ENCODE data around the gene FEV.

FEV gene

DNA sequence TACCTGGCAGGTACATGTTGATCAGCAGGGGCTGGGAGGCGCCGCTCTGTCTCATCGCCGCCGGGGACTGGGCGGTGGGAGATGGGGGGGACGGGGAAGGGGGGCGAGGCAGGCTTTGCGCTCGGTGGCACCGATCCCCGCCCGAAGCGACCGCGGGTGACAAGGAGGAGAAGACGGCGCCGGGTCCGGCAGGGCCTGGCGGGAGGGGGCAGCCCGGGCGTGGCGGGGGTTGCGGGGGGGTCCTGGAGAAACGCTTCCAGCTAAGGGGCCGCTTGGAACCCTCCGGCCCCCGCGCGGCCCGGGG, at the start of gene FEV:
FEV (minus strand) TSS at position 164 of the 304 bp plus-strand sequence; CDS start at position 55, 109 bp downstream.
- DNase-seq (ENCODE audit: low read depth, low spot score), result no peak

DNA sequence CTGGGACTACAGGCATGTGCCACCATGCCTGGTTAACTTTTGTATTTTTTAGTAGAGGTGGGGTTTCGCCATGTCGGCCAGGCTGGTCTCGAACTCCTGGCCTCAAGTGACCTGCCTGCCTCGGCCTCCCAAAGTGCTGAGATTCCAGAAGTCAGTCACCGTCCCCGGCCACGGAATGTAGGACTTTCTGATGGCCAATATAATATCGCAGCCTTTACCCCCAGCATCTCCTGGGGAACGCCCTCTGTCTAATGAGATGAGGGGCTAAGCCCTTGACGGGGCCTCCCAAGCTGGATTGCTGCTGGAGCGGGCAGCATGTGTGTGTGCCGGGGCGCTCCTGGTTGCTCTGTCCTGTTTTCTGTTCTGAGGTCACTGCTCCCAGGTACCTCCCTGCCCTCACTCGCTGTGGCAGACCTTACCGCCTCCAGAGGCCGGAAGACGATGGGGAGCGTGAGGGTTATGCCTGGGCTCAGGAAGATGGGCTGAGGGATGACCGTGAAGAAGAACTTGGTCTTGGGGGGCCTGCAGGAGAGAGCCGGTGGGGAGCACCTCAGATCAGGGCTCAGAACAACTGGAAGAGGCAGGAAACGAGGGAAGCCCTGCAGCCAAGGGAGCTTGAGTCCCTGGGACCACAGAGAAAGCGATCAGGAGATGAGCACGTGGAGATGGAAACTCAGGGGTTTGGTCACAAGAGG, 47.2 kb upstream of the FEV start:
- DNase-seq (ENCODE audit: low read depth, low spot score), result no peak

DNA sequence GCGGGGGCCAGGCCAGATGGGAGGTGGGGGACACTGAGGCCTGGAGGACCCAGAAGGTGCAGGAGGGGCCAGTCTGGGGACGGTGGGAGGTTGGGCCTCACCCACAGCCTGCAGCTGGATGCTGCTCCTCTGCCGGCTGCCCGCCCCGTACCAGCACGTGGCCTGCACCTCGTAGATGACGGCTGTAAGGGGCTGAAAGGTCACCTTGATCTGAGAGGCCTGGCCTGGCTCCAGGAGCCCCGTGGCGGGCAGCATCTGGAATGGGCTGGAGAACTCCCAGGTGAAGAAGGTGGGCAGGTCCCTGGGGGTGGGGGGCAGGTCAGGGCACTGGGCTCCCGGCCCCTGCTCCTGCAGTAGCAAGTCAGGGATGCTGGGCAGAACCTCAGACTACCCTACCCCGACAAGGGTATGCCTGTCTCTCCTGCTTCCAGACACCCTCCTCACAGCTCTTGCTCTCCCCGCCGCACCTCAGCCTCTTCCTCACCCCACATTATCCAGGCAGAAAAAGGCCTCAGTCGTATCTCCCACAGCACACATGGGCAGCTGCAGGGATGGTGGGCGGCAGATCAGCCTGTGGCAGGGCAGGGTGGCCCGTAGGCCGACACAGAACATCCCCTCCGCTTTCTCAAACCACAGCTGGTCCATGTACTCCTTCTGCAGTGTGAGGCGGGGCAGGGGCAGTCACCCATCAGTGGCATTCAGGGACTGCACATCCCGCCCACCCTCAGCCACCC, 46.2 kb upstream of the FEV start:
- no peak for DNase-seq (ENCODE audit: low read depth, low spot score)

DNA sequence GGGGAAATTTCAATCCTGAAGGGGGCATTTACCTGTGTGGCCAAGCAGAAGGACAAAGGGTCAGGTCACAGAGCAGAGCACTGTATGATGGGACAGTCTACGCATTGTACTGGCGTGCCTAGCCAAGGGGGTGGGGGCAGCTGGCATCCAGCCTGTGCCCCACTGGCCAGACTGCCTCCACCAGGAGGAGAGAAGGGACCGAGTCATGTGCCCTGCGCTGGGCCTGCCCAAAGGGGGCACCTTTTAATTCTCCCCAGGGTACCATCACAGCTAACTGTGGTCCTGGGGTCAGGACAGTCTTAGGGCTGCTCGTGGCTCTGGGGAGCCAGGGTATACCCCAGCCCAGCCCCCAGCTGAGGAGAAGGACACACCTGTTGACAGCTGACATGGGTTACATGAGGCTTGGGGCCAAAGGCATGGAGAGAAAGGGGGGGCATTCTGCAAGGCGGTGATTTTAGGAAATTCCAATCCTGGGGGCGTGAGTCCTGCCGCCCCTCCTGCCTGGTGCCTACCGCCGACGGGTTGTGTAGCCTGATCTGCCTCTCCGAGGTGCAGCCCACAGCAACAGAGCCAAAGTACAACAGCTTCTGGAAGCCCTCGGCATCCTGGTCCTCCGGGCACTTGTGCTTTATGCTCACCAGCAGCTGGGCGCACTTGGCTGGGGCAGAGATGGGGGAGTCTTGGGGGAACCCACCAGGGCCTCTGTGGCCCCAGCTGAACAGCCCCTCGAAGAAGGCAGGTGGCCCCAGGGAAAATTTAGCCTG, 45.4 kb upstream of the FEV start:
- no peak for DNase-seq (ENCODE audit: low read depth, low spot score)

DNA sequence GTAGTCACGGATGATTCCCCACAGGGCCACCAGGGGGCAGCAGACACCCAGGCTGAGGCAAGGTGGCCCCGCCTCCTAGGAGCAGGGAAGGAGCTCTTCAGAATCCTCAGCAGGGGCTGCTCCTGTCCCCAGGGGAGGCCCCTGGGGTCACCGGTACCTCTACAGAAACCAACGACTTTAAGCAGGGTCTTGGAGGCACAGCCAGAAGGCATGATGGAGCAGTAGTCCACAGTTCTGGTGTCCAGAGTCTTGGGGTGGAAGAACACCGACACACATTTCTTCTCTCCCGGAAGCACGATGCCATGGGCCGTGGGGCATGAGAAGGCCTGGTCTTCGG, 44.8 kb upstream of the FEV start:
- DNase-seq (ENCODE audit: low read depth, low spot score), result no peak

DNA sequence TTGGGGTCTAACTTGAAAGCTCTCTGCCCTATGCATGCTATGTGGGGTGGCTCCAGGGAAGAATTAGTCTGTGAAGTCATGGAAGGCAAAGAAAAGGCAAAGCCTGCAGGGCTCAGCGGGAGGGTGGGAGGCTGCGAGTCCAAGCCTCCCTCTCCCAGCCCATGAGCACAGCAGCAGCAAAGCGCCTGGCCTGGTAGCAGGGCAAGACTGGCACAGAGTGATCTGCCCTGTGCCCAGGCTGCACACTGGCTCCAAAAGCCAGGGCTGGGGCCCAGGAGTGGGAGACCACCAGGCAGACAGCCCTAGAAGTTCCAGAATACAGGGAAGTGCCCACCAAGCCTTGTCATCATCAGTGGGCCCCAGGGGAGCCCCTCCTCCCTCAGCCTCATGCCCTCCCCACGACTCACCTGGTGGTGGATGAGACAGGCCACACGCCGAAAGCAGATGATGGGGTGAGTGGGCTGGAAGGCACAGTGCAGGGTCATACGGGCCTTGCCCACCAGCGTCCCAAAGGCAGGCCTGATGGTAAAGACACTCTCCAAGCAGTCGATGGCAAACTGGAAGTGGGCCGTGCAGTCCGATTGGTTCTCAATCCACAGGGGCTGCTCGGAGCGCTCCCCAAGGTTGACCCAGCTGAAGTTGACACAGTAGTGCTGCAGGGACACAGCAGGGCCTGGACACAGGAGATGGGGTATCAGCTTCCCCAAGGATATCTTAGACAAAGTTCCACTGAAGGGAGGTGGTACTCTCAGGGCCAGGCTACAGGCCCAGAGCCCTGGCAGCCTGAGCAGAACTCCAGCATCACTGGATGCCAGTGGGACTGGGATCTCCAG, 44.2 kb upstream of the FEV start:
- DNase-seq (ENCODE audit: low read depth, low spot score), result no peak

DNA sequence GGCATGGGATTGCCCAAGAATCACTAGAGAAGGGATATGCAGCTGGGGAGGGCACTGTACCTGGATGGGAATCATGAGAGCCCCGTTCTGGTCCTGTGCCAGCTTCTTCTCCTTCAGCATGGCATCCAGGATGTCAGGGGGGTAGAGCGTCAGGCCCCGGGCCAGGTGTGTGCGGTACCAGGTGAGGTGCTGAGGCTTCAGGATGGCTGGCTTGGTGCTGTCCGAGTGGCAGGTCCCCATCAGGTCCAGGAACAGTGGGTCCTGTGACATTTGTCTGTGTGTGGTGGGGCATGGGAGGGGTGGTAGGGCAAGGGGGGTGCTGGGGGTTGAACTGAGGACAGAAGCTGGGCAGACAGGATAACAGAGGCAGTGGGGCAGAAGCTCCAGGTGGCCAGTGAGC, 43.2 kb upstream of the FEV start:
- DNase-seq (ENCODE audit: low read depth, low spot score), result no peak

DNA sequence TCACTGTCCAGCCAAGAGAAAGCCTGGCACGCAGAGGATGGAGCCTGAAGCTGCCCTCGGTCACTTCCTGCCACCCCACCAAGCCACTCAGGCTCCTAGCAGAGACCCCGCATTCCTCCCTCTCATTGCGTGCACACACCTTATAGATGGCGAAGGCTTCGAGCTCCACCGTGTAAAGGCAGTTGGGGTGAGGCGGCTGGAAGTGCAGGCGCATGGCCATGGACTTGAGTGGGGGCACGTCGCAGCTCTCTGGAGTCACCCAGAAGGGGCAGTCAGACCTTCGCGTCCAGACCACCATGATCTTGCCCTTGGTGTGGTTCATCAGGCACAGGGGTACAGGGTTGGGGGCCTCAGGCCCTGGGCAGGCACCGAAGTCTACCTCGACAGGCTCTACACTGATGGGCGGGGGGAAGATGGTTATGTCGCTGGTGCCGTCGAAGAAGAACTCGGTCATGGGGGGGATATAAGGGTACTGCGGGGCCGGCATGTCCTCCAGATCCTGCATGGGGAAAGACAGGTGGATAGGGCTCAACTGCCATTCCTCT, 42.6 kb upstream of the FEV start:
- no peak for DNase-seq (ENCODE audit: low read depth, low spot score)

DNA sequence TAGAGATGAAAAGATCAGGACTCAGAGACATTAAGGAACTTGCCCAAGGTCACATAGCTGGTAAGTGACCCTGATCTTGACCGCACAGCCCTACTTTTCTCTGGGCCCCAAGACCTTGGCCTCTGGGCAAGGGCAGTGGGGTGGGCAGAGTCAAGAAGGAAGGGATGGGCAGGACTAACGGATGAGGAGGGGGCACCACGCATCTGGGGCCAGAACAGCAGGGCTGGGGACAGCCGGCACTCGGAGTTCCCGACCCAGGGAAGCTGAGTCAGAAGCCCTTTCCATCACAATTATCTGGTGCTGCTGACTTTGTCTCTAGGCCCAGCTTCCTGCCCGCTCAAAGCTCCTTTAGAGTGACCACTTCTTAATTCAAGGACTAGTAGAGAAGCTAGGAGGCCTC, 42.0 kb upstream of the FEV start:
- no peak for DNase-seq (ENCODE audit: low read depth, low spot score)

DNA sequence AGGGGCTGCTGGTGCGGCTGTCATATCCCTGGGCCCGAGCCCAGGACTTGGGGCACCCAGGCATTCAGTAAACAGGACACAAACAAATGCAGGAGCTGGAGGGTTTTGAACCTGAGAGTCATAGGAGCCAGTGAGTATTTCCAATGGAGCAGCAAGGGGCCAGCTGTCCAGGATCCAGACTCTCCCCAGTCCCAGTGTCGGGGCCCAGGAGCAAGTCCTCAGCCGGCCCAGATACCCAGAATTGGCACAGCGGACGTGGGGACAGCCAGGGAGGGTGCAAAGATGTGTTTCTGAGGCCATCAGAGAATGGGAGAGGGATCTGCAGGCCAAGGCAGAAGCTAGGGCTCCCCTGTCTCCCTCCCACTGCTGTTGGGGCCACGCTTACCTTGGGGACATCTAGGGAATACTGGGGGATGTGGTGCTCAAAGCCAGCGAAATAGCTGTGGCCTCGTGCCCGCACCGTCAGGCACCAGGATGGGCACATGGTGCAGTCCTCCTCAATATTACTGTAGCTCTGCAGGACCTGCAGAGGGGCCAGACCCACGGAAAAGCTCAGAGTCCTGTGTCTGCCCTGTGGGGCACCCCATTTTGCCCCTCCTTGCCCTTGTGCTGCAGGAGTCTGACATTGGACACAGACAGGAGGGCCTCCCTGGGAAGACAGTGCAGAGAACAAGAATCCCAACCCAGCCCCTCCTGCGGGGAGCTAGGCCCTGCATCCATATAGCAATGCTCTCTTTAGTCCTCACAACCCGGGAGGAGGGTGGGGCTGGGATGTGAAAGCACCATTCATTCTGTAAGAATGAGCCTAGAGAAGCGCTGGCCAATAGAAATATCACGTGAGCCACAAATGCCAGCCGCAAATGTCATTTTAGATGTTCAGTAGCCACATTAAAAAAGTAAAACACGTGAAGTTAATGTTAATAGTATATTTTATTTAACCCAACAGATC, 40.9 kb upstream of the FEV start:
- no peak for DNase-seq (ENCODE audit: low read depth, low spot score)

DNA sequence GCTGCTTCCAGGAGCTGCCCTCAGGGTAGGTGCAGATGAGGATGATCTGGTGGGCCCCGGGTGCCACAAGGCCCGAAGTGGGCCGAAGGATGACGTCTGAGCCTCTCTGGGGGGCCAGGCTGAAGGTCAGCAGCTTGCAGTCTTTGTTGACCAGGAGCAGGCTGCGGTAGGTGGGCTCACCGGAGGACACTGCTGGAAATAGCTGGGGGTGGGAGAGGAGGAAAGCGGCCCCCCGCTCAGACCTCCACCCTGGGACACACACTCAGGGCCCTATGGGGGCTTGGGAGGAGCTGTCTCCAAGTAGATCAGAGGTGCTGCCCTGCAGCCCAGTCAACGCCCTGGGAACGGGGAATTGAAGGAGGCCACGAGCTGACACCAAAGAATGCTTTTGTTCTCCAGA, 39.1 kb upstream of the FEV start:
- DNase-seq (ENCODE audit: low read depth, low spot score), result no peak

DNA sequence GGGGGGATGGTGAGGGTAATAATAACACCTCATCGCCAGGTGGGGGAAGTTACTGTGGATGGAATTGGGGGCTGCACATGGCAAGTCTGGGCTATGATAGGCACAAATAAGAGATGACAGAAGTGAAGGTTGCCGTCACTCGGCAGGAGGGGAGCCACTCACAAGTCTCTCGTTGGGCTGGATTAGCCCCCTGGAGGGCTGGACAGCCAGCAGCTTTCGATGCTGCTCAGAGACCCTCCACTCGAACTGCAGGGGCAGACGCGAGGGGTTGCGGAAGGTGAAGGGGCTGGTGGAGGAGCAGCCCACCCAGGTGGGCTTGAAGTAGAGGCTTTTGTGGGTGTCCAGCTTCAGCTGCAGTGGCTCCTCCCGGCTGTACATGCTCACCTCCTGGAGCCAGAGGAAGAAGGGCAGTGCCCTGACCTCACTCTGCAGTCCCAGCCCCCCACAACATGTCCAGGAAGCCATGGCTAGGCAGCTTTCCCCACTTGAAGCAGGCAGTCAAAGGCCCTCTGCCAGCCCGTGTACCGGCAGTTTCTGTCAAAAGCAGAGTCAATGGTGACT, 38.1 kb upstream of the FEV start:
- DNase-seq (ENCODE audit: low read depth, low spot score), result no peak

DNA sequence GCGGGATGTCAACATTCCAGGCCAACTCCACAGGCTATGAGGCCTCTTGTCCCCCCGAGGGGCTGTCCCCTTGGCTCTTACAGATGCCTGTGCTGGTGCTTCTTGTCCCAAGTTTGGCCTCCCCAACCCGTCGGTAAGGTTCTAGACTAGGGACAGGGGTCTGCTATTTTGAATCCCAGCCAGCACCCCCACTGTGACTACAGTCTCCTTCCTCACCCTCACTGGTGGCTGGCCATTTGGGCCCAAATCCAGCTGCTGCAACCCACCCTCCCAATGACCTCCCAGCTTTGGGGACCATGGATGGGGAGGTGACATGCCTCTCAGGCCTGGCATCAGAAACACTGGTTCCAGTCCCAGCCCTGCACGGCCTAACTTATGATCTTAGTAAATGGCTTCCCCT, 37.6 kb upstream of the FEV start:
- no peak for DNase-seq (ENCODE audit: low read depth, low spot score)

DNA sequence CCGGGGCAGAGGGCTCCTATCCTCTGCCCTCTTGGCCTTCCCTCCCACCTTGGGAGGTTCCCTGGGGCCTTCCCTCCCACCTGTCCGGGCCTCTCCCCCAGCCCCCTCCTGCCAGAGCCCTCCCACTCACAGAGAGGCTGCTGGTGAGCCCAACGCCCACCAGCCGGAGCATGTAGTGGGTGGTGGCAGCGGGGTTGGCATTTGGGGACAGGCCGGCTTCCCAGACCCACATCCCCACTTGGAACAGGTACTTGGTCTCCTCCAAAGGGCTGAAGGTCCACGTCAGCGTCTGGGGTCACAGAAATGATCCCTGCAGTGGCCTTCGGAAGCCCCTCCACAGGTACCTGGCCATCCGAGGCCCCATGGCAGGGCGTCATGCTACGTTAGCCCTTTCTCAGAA, 37.1 kb upstream of the FEV start:
- DNase-seq (ENCODE audit: low read depth, low spot score), result no peak

DNA sequence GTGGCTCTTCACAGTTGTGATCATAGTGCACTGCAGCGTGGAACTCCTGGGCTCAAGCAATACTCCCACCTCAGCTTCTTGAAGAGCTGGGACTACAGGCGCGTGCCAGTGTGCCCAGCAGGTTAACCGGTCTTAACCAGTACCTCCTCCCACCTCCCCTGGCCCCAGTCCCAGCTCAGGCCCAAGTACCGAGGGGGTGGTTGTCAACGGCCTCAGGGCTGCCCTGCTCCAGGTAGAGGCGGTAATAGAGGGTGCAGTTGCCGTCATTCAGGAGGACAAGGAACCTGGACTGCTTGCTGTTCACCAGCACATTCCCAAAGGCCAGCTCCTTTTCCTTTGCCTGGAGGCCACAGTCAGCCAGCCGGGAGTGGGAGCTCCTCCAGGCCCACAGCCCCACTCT, 36.6 kb upstream of the FEV start:
- no peak for DNase-seq (ENCODE audit: low read depth, low spot score)

DNA sequence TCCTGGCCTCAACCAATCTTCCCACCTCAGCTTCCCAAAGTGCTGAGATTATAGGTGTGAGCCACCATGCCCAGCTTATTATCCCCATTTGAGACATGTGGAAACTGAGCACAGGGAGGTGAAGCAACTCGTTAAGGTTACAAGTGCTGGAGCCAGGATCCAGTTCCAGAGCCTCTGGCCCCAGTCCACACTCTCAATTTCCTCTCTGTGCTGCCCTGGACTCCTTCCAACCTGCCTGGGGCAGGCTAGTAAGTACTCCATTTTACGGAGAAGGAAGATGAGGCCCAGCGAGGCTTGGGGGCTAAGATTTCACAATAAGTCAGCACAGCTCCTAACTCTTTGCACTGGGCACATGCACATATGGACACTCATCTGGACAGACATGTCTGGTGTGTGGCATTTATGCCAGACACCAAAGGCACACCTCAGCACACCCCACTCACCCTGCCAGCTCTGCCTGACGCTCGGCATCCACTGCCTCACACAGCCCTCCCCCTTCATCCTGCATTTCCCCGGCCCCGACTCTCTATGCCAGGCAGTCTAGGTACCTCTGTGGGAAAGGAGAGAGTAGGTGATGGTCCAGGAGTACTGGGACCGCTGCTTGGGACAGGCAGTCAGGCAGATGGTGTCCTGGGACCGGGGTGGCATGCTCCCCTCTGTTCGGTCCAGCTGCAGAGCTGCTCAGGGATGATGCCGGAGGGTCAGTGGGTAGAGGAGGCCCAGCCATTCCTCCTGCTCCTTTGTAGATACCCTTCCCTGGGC, 35.8 kb upstream of the FEV start:
- no peak for DNase-seq (ENCODE audit: low read depth, low spot score)

DNA sequence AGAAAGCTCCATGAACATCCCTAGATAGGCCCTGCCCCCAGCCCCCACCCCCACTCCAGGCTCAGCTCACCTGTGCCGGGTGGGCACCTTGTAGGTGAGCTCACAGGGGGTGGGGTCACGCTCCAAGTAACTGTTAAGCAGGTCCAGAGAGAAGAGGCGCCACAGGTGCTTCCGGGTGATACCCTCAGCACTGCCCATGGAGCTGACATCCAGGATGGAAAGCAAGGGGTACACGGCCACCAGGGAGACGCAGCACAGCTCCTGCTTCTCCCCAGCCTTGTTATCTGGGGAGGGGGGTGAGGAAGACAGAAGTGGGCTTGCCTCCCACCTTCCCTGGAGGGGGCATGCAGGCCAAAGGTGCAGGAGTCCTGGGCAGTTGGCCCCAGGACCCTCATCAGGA, 34.5 kb upstream of the FEV start:
- no peak for DNase-seq (ENCODE audit: low read depth, low spot score)

DNA sequence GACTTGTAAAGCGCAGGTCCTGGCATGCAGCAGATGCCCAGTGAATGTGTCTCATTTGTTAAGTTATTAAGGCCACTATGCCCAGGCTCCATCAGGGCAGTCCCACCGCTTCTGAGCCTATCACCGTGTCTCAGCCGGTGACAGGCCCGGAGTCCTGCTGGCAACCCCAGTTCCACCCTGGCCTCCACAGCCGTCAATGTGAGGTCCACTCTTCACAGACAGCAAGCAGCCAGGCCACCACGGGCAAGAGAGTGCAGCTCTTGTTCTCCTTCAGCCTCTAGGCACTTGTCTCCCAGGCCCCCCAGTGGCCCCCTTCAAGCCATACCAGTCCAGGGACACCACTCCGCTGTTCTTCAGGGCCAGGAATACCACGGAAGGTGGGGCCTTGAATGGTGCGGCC, 33.7 kb upstream of the FEV start:
- no peak for DNase-seq (ENCODE audit: low read depth, low spot score)

DNA sequence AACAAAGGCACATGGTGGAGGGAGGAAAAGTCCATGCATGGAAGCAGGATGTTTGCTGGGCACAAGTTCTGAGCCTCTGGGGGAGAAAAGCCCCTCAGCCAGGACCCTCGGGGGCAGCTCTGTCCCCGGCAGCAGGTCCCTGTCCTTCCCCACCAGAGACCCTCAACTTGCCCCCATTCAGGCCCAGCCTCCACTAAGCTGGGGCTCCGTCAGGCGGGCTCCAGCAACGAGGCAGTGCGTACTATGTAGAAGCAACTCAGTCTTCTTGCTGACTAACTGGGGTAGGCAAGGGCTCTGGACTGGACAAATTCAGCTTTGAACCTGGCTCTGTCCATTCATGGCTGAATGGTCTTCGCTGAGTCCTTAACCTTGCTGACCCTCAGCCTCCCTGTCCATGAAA, 33.3 kb upstream of the FEV start:
- DNase-seq (ENCODE audit: low read depth, low spot score), result no peak
